ENCODE measurements around the gene SMC6. TPM values are rescaled to one million over a fixed set of nuclear protein-coding genes. Genes with fewer than 3 reads are reported as not detected.

SMC6 gene
- total RNA-seq, 1 experiment from 2014 or later, result 40.3 TPM

GRCh38 chr2:17747684-17748452 is 5.7 kb downstream of the SMC6 start:
- Mint-ChIP-seq H3K27me3 (ENCODE audit: low read depth) (no peaks in the 10 kb centered on the region), H3K4me3 (peak overlapping the region in 1 of 2 experiments; percentile 5; a peak in 2 of 5 replicates), H3K9me3 (no peaks in the 10 kb centered on the region), H3K27ac (peak overlapping the region; percentile 62 to 97 (median 67)), H3K36me3 (ENCODE audit: insufficient read depth in 1 of 3, low read depth in 3 of 3) (peaks cover 3 to 25% (median 18%) of the 10 kb centered on the region in 3 experiments; a peak in 5 of 7 replicates), H3K4me1 (peaks cover 35 to 42% of the 10 kb centered on the region in 2 experiments)
- no peak overlapping the region for H2BK120ac ChIP-seq (ENCODE audit: low read depth, low read length, poor library complexity, severe bottlenecking)
- H2BK20ac ChIP-seq (ENCODE audit: low read depth, low read length, poor library complexity, severe bottlenecking), result no peak overlapping the region
- no peaks in the 10 kb centered on the region for H3K9me3 ChIP-seq (ENCODE audit: control insufficient read depth, low read depth, low read length)
- no peak overlapping the region for H2BK15ac ChIP-seq (ENCODE audit: low read depth, low read length)
- no peak overlapping the region for H3K4ac ChIP-seq (ENCODE audit: low read depth, low read length)
- no peak overlapping the region for H3K9ac ChIP-seq (ENCODE audit: extremely low read depth, insufficient read length, low read length)
- H3K18ac ChIP-seq (ENCODE audit: insufficient read length, low read depth, low read length), result peak overlapping the region; percentile 48
- peaks cover 18% of the 10 kb centered on the region; the same call in 1 of the 2 replicates for H3K79me2 ChIP-seq (ENCODE audit: insufficient read depth, low read length)
- peak overlapping the region; percentile 62 for H3K4me2 ChIP-seq (ENCODE audit: insufficient read depth, insufficient read length, low read length)
- no CpG with 5 or more reads among the region's 4 CpGs for WGBS (ENCODE audit: extremely low coverage, insufficient read length, low lambda C conversion rate)
- no peak overlapping the region for H4K5ac ChIP-seq (ENCODE audit: insufficient read length, low read depth, low read length)
- H3K23me2 ChIP-seq (ENCODE audit: insufficient read length, low read depth, low read length, poor library complexity, severe bottlenecking), result peaks cover 3% of the 10 kb centered on the region
- H3K79me1 ChIP-seq (ENCODE audit: insufficient read depth, low read depth, low read length, poor library complexity, severe bottlenecking), result peaks cover 3% of the 10 kb centered on the region
- peak overlapping the region; percentile 85 for H3T11ph ChIP-seq (ENCODE audit: low read length)
- no peak overlapping the region for H3K14ac ChIP-seq (ENCODE audit: insufficient read depth, low read length)
- H3K27ac ChIP-seq (ENCODE audit: insufficient read length, low read depth, low read length), result peak overlapping the region; percentile 84
- peaks cover 10% of the 10 kb centered on the region for H3K4me1 ChIP-seq (ENCODE audit: insufficient read depth, low read length)
- no peak overlapping the region for H2AK5ac ChIP-seq (ENCODE audit: insufficient read length, low read length)
- no peak overlapping the region for H3K23ac ChIP-seq (ENCODE audit: insufficient read length, low read depth, low read length)
- no peak overlapping the region for H4K91ac ChIP-seq (ENCODE audit: insufficient read length, low read depth, low read length)
- H2BK12ac ChIP-seq (ENCODE audit: insufficient read length, low read depth, low read length), result no peak overlapping the region
- H4K20me1 ChIP-seq (ENCODE audit: control insufficient read depth, insufficient read depth, insufficient read length), result no peaks in the 10 kb centered on the region
- H2BK5ac ChIP-seq (ENCODE audit: insufficient read length, low read length), result no peak overlapping the region
- no peak overlapping the region for H2AFZ ChIP-seq (ENCODE audit: low read length)
- peak; percentile 56 for DNase-seq
- TF ChIP-seq CTCF (conservative IDR thresholded peaks at IDR 0.05), result no peak
- H3K56ac ChIP-seq (ENCODE audit: insufficient read length, low read depth, low read length), result no peak overlapping the region
- H3K27me3 ChIP-seq (ENCODE audit: insufficient read depth, low read length), result no peaks in the 10 kb centered on the region
- no peak overlapping the region for H4K8ac ChIP-seq (replicated peaks; ENCODE audit: insufficient read length, low read depth, low read length)
